Right cardiac atrium (tissue), 5 donors: ENCODE results near the gene ATP5PD. TPM values are rescaled to one million over a fixed set of nuclear protein-coding genes. Genes with fewer than 3 reads are reported as not detected.
"Not testable (repeated sequence)": the region's sequence is repeated elsewhere in the genome, so short reads cannot be mapped to it uniquely, and the experiment has no call there.

Source experiments
- ATAC-seq, 2 donors: fragments of 200-7000 bp; cut with Tn5 transposase; one replicate each; pipeline versions ENCODE4 v1.8.0 to v1.9.1; 2020; ENCODE audit warnings: moderate library complexity in 2 of 2, mild to moderate bottlenecking in 1 of 2
- DNase-seq, 3 donors: peaks; one replicate each; pipeline ENCODE4 v3.0.0-alpha.2; 2020
- H3K27ac ChIP-seq: one replicate; pipeline ENCODE4 v1.5.1; 2013; ENCODE audit warnings: mild to moderate bottlenecking, low read length, control low read depth, moderate library complexity
- H3K27me3 ChIP-seq: one replicate; pipeline ENCODE4 v1.6.1; 2013; ENCODE audit not compliant: control insufficient read depth, insufficient read depth
- H3K4me1 ChIP-seq: one replicate; pipeline ENCODE4 v1.6.1; 2013; ENCODE audit warnings: low read length; ENCODE audit not compliant: control insufficient read depth, insufficient read depth
- H3K4me3 ChIP-seq: one replicate; pipeline ENCODE4 v1.5.1; 2013; ENCODE audit warnings: low read length, control low read depth
- H3K9me3 ChIP-seq: one replicate; pipeline ENCODE4 v1.6.1; 2013; ENCODE audit warnings: low read length; ENCODE audit not compliant: control insufficient read depth
- WGBS: extraction: QIAGEN DNeasy Blood & Tissue Kit; methylation state at CpG from one replicate; pipeline ENCODE4 v1.1.7; 2013; 5-methylcytosine and 5-hydroxymethylcytosine counted together
- intact Hi-C, 4 donors: fragments of 100-400 bp; cut with DNase I; formaldehyde crosslinking; loops; one replicate each; pipeline versions ENCODE4 v1.11.0 to v1.14.0; 2022 to 2023
- polyA plus RNA-seq: library from polyadenylated mRNA; stranded (reverse); fragments of 200-250 nt; gene quantifications from one replicate; pipeline ENCODE4 v1.2.3, GENCODE V29; 2013
- total RNA-seq, 4 donors: library from RNA; stranded (reverse); fragmentation: NEBNext Ultra II Directional; extraction: Animal tissue kit (Norgen Biotek cat#: 25700); gene quantifications; one replicate each; pipeline ENCODE4 v1.2.1, GENCODE V29; 2021
- donor health status: healthy with polysubstance abuse.
- donor health status: DM: no; HTN: yes; CAD: no.
- donor health status: DM: no; HTN: no; CAD: no.
- donor health status: DM: no; HTN: yes; CAD: no; lungs with severe emphysema.
- donor health status: DM: yes; HTN: yes; CAD: no.

The ATP5PD gene
- total and polyA plus RNA-seq, 5 donors: 702 to 2,009 (median 783) TPM

- ATAC-seq (no peak), DNase-seq (no peak)
- 87% methylated on average over 5 of the region's 5 CpGs for WGBS
- no peak overlapping the region for H3K27ac ChIP-seq
- no peaks in the 10 kb centered on the region for H3K9me3 ChIP-seq
- no peak overlapping the region for H3K4me3 ChIP-seq
- intact Hi-C loops: no loop called here
- no peaks in the 10 kb centered on the region for H3K27me3 ChIP-seq
- no peaks in the 10 kb centered on the region for H3K4me1 ChIP-seq
Measured at GRCh38 chr17:75019146-75019545, 27.6 kb downstream of the ATP5PD start.

GRCh38 chr17:75013092-75013559 lies 33.6 kb downstream of the ATP5PD start:
- intact Hi-C loops: loop anchor here in 1 of 4 donors (5.0 kb wide), 1 partner anchor 51 kb away; no protein-coding TSS in a partner anchor
- WGBS: under 1% methylated on average over 10 of the region's 10 CpGs
- ATAC-seq (no peak), DNase-seq (no peak)
- Histone ChIP-seq H3K9me3 (no peaks in the 10 kb centered on the region), H3K4me3 (peak overlapping the region; percentile 70), H3K4me1 (peaks cover 2% of the 10 kb centered on the region), H3K27ac (peak overlapping the region; percentile 3), H3K27me3 (no peaks in the 10 kb centered on the region)

- 2% methylated on average over 63 of the region's 63 CpGs for WGBS
- H3K4me1 ChIP-seq: peaks cover 2% of the 10 kb centered on the region
- ATAC-seq: peak; percentile 94 to 95
- peak within 1 kb of the TSS; percentile 61 for H3K27ac ChIP-seq
- peak within 1 kb of the TSS; percentile 70 for H3K4me3 ChIP-seq
- no peaks in the 10 kb centered on the region for H3K9me3 ChIP-seq
- no peaks in the 10 kb centered on the region for H3K27me3 ChIP-seq
- DNase-seq: peak; percentile 86 to 94 (median 94)
- intact Hi-C loops: loop anchor here in 1 of 4 donors (5.0 kb wide), 1 partner anchor 50 kb away; no protein-coding TSS in a partner anchor
Measured at GRCh38 chr17:75012346-75013091, 34.2 kb downstream of the ATP5PD start, which contains the start of gene MRPL58. Gene MRPL58, plus strand, starts transcription at chr17:75012670. Its CDS starts 17 bp downstream, at chr17:75012687.

- ATAC-seq (no peak), DNase-seq (no peak)
- intact Hi-C loops: loop anchor here in 1 of 4 donors (5.0 kb wide), 1 partner anchor 50 kb away; no protein-coding TSS in a partner anchor
- Histone ChIP-seq H3K4me1 (peaks cover 2% of the 10 kb centered on the region), H3K27me3 (no peaks in the 10 kb centered on the region), H3K9me3 (no peaks in the 10 kb centered on the region), H3K27ac (peak overlapping the region; percentile 61), H3K4me3 (peak overlapping the region; percentile 70)
- WGBS: 24% methylated on average over 5 of the region's 5 CpGs
Measured at GRCh38 chr17:75012096-75012345, 34.7 kb downstream of the ATP5PD start.

GRCh38 chr17:75011401-75012095 lies 35.2 kb downstream of the ATP5PD start:
- DNase-seq (peak; percentile 71 to 80 (median 71)), ATAC-seq (peak; percentile 74 to 79)
- H3K9me3 ChIP-seq: no peaks in the 10 kb centered on the region
- H3K27me3 ChIP-seq: no peaks in the 10 kb centered on the region
- H3K4me1 ChIP-seq: peaks cover 2% of the 10 kb centered on the region
- WGBS: 34% methylated on average over 13 of the region's 13 CpGs
- peak overlapping the region; percentile 61 for H3K27ac ChIP-seq
- intact Hi-C loops: loop anchor here in 1 of 4 donors (5.0 kb wide), 1 partner anchor 49 kb away; no protein-coding TSS in a partner anchor
- H3K4me3 ChIP-seq: peak overlapping the region; percentile 70

GRCh38 chr17:75010683-75011400 lies 35.9 kb downstream of the ATP5PD start:
- H3K27ac ChIP-seq: peak overlapping the region; percentile 23
- H3K9me3 ChIP-seq: no peaks in the 10 kb centered on the region
- no peak overlapping the region for H3K4me3 ChIP-seq
- H3K4me1 ChIP-seq: peaks cover 2% of the 10 kb centered on the region
- 57% methylated on average over 8 of the region's 8 CpGs for WGBS
- DNase-seq: no peak
- intact Hi-C loops: loop anchor here in 1 of 4 donors (5.0 kb wide), 1 partner anchor 49 kb away; no protein-coding TSS in a partner anchor
- peak; percentile 12 to 40 for ATAC-seq
- no peaks in the 10 kb centered on the region for H3K27me3 ChIP-seq

GRCh38 chr17:75009139-75009724 lies 37.5 kb downstream of the ATP5PD start:
- H3K4me3 ChIP-seq: no peak overlapping the region
- H3K9me3 ChIP-seq: no peaks in the 10 kb centered on the region
- DNase-seq (no peak), ATAC-seq (no peak)
- 81% methylated on average over 2 of the region's 2 CpGs for WGBS
- intact Hi-C loops: no loop called here
- H3K27me3 ChIP-seq: no peaks in the 10 kb centered on the region
- peaks cover 2% of the 10 kb centered on the region for H3K4me1 ChIP-seq
- H3K27ac ChIP-seq: no peak overlapping the region

- no peak for ATAC-seq
- H3K4me3 ChIP-seq: no peak overlapping the region
- H3K27me3 ChIP-seq: no peaks in the 10 kb centered on the region
- no peaks in the 10 kb centered on the region for H3K9me3 ChIP-seq
- no peak overlapping the region for H3K27ac ChIP-seq
- intact Hi-C loops: no loop called here
- DNase-seq: no peak
- WGBS: 92% methylated on average over 6 of the region's 6 CpGs
- no peaks in the 10 kb centered on the region for H3K4me1 ChIP-seq
Measured at GRCh38 chr17:75008373-75008772, 38.4 kb downstream of the ATP5PD start.

- Histone ChIP-seq H3K27ac (no peak overlapping the region), H3K9me3 (no peaks in the 10 kb centered on the region), H3K27me3 (no peaks in the 10 kb centered on the region), H3K4me3 (no peak overlapping the region), H3K4me1 (no peaks in the 10 kb centered on the region)
- intact Hi-C loops: no loop called here
- ATAC-seq (no peak), DNase-seq (no peak)
- 86% methylated on average over 5 of the region's 5 CpGs for WGBS
Measured at GRCh38 chr17:75006653-75007052, 40.1 kb downstream of the ATP5PD start.

- intact Hi-C loops, H3K4me1 ChIP-seq, H3K4me3 ChIP-seq, H3K27me3 ChIP-seq, DNase-seq, H3K27ac ChIP-seq, ATAC-seq, H3K9me3 ChIP-seq: not testable (repeated sequence)
- WGBS: 91% methylated on average over 6 of the region's 6 CpGs
Measured at GRCh38 chr17:75006084-75006483, 40.7 kb downstream of the ATP5PD start.
